ENCODE data around the gene DNAJC5G. TPM values are rescaled to one million over a fixed set of nuclear protein-coding genes. Genes with fewer than 3 reads are reported as not detected.
A peak's percentile ranks its signal among the peaks of the same experiment; 100 is the strongest.

The DNAJC5G gene
- total and polyA plus RNA-seq, 3 donors from 2014 or later: 37.4 to 65.0 (median 57.9) TPM

GRCh38 chr2:27278010-27278409 is 2.8 kb downstream of the DNAJC5G start:
- no peak for TF ChIP-seq POLR2A (IDR thresholded peaks at IDR 0.05)
- TF ChIP-seq, protein P1, sequence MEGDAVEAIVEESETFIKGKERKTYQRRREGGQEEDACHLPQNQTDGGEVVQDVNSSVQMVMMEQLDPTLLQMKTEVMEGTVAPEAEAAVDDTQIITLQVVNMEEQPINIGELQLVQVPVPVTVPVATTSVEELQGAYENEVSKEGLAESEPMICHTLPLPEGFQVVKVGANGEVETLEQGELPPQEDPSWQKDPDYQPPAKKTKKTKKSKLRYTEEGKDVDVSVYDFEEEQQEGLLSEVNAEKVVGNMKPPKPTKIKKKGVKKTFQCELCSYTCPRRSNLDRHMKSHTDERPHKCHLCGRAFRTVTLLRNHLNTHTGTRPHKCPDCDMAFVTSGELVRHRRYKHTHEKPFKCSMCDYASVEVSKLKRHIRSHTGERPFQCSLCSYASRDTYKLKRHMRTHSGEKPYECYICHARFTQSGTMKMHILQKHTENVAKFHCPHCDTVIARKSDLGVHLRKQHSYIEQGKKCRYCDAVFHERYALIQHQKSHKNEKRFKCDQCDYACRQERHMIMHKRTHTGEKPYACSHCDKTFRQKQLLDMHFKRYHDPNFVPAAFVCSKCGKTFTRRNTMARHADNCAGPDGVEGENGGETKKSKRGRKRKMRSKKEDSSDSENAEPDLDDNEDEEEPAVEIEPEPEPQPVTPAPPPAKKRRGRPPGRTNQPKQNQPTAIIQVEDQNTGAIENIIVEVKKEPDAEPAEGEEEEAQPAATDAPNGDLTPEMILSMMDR (IDR thresholded peaks at IDR 0.05): no peak
- Histone ChIP-seq H3K9me3 (no peaks in the 10 kb centered on the region), H3K36me3 (ENCODE audit: low read depth, missing control alignments) (no peaks in the 10 kb centered on the region), H3K27ac (no peak overlapping the region), H3K4me3 (no peak overlapping the region), H3K4me1 (peaks cover 46% of the 10 kb centered on the region), H3K27me3 (no peaks in the 10 kb centered on the region)
- no peak for DNase-seq
- WGBS, 2 donors: 67 to 89% methylated on average over 1 of the region's 1 CpG
- intact Hi-C loops (cut with DNase I; ENCODE audit: low total_unique reads): no loop called here

- TF ChIP-seq POLR2A (IDR thresholded peaks at IDR 0.05): no peak
- TF ChIP-seq, protein P1 (IDR thresholded peaks at IDR 0.05): no peak
- no peaks in the 10 kb centered on the region for H3K27me3 ChIP-seq
- intact Hi-C loops (cut with DNase I; ENCODE audit: low total_unique reads): no loop called here
Measured at GRCh38 chr2:27280826-27281225, 5.6 kb downstream of the DNAJC5G start.

DNA sequence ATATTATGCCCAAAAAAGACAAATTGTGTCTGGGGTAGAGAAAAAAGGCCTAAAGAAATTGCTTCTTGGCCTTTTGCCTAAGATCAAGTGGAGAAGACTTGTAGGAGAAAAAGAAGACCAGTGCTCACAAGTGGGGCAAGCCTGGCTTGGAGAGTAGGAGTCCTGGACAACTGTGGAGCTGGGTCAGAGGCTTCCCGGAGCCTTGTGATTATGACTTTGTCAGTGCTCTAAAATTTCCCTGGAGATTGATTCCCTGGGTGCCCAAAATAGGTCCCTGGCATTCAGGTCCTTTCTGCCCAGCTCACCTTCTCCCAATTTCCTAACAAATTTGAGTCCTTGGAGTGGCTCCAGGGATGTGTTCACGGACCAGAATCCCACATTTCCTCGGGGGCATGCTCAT is 6.2 kb downstream of the DNAJC5G start:
- WGBS, 2 donors: 44 to 52% methylated on average over 3 of the region's 3 CpGs
- TF ChIP-seq POLR2A (IDR thresholded peaks at IDR 0.05): no peak
- TF ChIP-seq, protein P1 (IDR thresholded peaks at IDR 0.05): no peak
- H3K27ac ChIP-seq: peak overlapping the region in 1 of 2 donors; percentile 9
- H3K27me3 ChIP-seq: no peaks in the 10 kb centered on the region
- no peak overlapping the region for H3K4me3 ChIP-seq
- H3K9me3 ChIP-seq: no peaks in the 10 kb centered on the region
- intact Hi-C loops (cut with DNase I; ENCODE audit: low total_unique reads): no loop called here
- peaks cover 36% of the 10 kb centered on the region for H3K4me1 ChIP-seq
- no peak for DNase-seq
- H3K36me3 ChIP-seq (ENCODE audit: low read depth, missing control alignments): no peaks in the 10 kb centered on the region

More at GRCh38 chr2:27280826-27281225, 5.6 kb downstream of the DNAJC5G start:
- DNase-seq: no peak
- Histone ChIP-seq H3K4me3 (no peak overlapping the region), H3K36me3 (ENCODE audit: low read depth, missing control alignments) (no peaks in the 10 kb centered on the region), H3K4me1 (peaks cover 36% of the 10 kb centered on the region), H3K27ac (no peak overlapping the region), H3K9me3 (no peaks in the 10 kb centered on the region)
- 72 to 86% methylated on average over 3 of the region's 3 CpGs for WGBS, 2 donors

- Histone ChIP-seq H3K4me3 (no peak within 1 kb of the TSS), H3K27me3 (no peaks in the 10 kb centered on the region), H3K4me1 (peaks cover 36% of the 10 kb centered on the region), H3K27ac (peak within 1 kb of the TSS; percentile 38 to 52), H3K9me3 (no peaks in the 10 kb centered on the region), H3K36me3 (ENCODE audit: low read depth, missing control alignments) (no peaks in the 10 kb centered on the region)
- TF ChIP-seq, protein P1 (IDR thresholded peaks at IDR 0.05): no peak
- TF ChIP-seq POLR2A (IDR thresholded peaks at IDR 0.05): no peak
- DNase-seq: peak; percentile 72
- WGBS, 2 donors: 50 to 64% methylated on average over 4 to 5 of the region's 5 CpGs
- intact Hi-C loops (cut with DNase I; ENCODE audit: low total_unique reads): no loop called here
Measured at GRCh38 chr2:27281855-27282559, 6.8 kb downstream of the DNAJC5G start, which contains the start of gene TRIM54. Gene TRIM54 (plus strand): TSS chr2:27282429. CDS start chr2:27282732, 303 bp downstream.

DNA sequence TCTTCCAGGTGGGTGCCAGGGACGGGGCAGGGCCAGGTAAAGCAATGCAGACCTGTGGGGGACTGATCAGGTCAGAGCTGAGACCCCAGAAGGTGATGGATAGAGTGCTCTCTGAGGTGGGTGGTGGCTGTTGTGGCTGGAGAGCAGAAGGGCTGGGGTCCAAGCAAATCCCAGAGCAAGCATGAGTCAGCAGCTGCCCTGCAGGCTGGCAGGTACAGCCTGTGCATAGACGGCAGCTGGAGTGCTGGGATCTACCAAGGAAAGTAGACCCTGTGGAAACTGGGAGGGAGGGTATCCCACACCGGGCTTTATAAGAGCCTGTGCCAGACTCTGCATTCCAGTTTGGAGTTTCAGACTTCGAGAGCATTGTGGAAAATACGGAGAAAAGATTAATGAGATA is 7.7 kb downstream of the DNAJC5G start:
- Histone ChIP-seq H3K36me3 (ENCODE audit: low read depth, missing control alignments) (no peaks in the 10 kb centered on the region), H3K27ac (peak overlapping the region; percentile 38 to 52), H3K4me3 (no peak overlapping the region), H3K4me1 (peaks cover 36% of the 10 kb centered on the region), H3K9me3 (no peaks in the 10 kb centered on the region), H3K27me3 (no peaks in the 10 kb centered on the region)
- intact Hi-C loops (cut with DNase I; ENCODE audit: low total_unique reads): no loop called here
- no peak for TF ChIP-seq POLR2A (IDR thresholded peaks at IDR 0.05)
- TF ChIP-seq, protein P1 (IDR thresholded peaks at IDR 0.05): no peak
- 35 to 53% methylated on average over 4 to 5 of the region's 5 CpGs for WGBS, 2 donors
- DNase-seq: no peak
